KMS-11 (cell line): Measurements from ENCODE around the gene ZMYND8.
"Not testable (repeated sequence)": the region's sequence is repeated elsewhere in the genome, so short reads cannot be mapped to it uniquely, and the experiment has no call there.

Experiments
- H2AFZ ChIP-seq: fragments of 200-600 bp; sonication (generic); 2 replicates; pipeline ENCODE4 v1.6.1; 2016; ENCODE audit warnings: antibody characterized with exemption, mixed run types, low read depth
- H3K27ac ChIP-seq: fragments of 200-600 bp; sonication (generic); 2 replicates; pipeline ENCODE4 v1.6.1; 2016; ENCODE audit warnings: mild to moderate bottlenecking, mixed run types
- H3K27me3 ChIP-seq: fragments of 200-600 bp; sonication (generic); 2 replicates; pipeline ENCODE4 v1.6.1; 2017; ENCODE audit warnings: mild to moderate bottlenecking, low read depth, mixed run types, moderate library complexity; ENCODE audit not compliant: insufficient read depth
- H3K36me3 ChIP-seq: fragments of 200-600 bp; sonication (generic); 2 replicates; pipeline ENCODE4 v1.6.1; 2017; ENCODE audit warnings: mild to moderate bottlenecking, mixed run types; ENCODE audit not compliant: insufficient read depth
- H3K4me1 ChIP-seq: fragments of 200-600 bp; sonication (generic); 2 replicates; pipeline ENCODE4 v1.6.1; 2016; ENCODE audit warnings: mild to moderate bottlenecking, low read depth, mixed run types; ENCODE audit not compliant: poor library complexity, severe bottlenecking
- H3K4me2 ChIP-seq: fragments of 200-600 bp; sonication (generic); 2 replicates; pipeline ENCODE4 v1.7.0; 2016; ENCODE audit warnings: mild to moderate bottlenecking, mixed run types
- H3K4me3 ChIP-seq: fragments of 200-600 bp; sonication (generic); IDR thresholded peaks from 2 replicates; pipeline ENCODE4 v1.6.1; 2017; ENCODE audit warnings: low read depth, low read length, mixed read lengths; ENCODE audit not compliant: insufficient read depth
- H3K79me2 ChIP-seq: fragments of 200-600 bp; sonication (generic); 2 replicates; pipeline ENCODE4 v1.6.1; 2016; ENCODE audit warnings: low read depth, mixed run types; ENCODE audit not compliant: insufficient read depth
- H3K9ac ChIP-seq: fragments of 200-600 bp; sonication (generic); 2 replicates; pipeline ENCODE4 v1.6.1; 2016; ENCODE audit warnings: mild to moderate bottlenecking, mixed run types
- H4K20me1 ChIP-seq: fragments of 200-600 bp; sonication (generic); 2 replicates; pipeline ENCODE4 v1.6.1; 2016; ENCODE audit warnings: mild to moderate bottlenecking, mixed run types; ENCODE audit not compliant: insufficient read depth
- TF ChIP-seq, protein P1 (sequence below): fragments of 200-600 bp; sonication (generic); conservative IDR thresholded peaks from 2 replicates; pipeline ENCODE4 v1.6.1; 2017; ENCODE audit warnings: low read depth, mild to moderate bottlenecking, antibody characterized with exemption, low read length, moderate library complexity, mixed read lengths

The ZMYND8 gene

DNA sequence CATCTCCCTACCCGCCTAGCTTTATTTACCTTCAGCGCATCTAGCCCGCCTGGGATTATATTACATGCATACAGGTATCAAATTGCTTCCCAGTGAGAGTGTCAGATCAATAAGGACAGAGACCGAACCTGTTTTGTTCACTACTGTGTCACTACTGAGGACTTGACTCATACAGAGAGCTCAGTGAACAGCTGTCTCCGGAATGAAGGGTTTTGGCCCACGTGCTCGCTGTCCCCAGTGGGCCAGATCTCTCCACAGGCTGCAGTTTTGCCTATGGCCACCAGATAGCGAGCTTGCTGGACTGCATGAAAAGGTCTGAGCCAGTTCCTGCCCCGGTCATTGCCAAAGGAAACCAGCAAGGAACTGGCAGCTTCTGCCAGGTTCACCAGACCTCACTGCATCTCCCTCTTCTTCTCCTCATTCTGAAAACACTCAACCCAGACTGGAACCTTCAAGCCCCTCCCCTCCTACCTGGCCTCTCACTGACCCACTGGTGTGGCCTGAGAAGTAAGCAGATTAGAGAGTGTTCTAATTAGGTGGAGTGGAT is 150.8 kb downstream of the ZMYND8 start:
- Histone ChIP-seq H2AFZ (no peak overlapping the region), H3K4me2 (no peak overlapping the region), H4K20me1 (no peaks in the 10 kb centered on the region), H3K27me3 (no peaks in the 10 kb centered on the region), H3K79me2 (no peaks in the 10 kb centered on the region), H3K4me3 (no peak overlapping the region), H3K9ac (no peak overlapping the region), H3K4me1 (peaks cover 10% of the 10 kb centered on the region), H3K27ac (no peak overlapping the region), H3K36me3 (no peaks in the 10 kb centered on the region)
- TF ChIP-seq, protein P1, sequence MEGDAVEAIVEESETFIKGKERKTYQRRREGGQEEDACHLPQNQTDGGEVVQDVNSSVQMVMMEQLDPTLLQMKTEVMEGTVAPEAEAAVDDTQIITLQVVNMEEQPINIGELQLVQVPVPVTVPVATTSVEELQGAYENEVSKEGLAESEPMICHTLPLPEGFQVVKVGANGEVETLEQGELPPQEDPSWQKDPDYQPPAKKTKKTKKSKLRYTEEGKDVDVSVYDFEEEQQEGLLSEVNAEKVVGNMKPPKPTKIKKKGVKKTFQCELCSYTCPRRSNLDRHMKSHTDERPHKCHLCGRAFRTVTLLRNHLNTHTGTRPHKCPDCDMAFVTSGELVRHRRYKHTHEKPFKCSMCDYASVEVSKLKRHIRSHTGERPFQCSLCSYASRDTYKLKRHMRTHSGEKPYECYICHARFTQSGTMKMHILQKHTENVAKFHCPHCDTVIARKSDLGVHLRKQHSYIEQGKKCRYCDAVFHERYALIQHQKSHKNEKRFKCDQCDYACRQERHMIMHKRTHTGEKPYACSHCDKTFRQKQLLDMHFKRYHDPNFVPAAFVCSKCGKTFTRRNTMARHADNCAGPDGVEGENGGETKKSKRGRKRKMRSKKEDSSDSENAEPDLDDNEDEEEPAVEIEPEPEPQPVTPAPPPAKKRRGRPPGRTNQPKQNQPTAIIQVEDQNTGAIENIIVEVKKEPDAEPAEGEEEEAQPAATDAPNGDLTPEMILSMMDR = peak; percentile 66

DNA sequence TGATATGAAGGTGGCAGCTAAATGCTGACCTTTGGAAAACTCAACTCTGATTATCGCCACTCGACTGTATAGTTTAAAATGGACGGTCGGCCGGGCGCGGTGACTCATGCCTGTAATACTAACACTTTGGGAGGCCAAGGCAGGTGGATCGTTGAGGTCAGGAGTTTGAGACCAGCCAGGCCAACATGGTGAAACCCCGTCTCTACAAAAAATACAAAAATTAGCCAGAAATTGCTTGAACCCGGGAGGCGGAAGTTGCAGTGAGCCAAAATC is 151.7 kb downstream of the ZMYND8 start:
- not testable (repeated sequence) for H4K20me1 ChIP-seq, H3K27ac ChIP-seq, H2AFZ ChIP-seq, H3K36me3 ChIP-seq, H3K4me2 ChIP-seq, H3K4me3 ChIP-seq, H3K79me2 ChIP-seq, H3K27me3 ChIP-seq, H3K9ac ChIP-seq
- peaks cover 11% of the 10 kb centered on the region for H3K4me1 ChIP-seq

DNA sequence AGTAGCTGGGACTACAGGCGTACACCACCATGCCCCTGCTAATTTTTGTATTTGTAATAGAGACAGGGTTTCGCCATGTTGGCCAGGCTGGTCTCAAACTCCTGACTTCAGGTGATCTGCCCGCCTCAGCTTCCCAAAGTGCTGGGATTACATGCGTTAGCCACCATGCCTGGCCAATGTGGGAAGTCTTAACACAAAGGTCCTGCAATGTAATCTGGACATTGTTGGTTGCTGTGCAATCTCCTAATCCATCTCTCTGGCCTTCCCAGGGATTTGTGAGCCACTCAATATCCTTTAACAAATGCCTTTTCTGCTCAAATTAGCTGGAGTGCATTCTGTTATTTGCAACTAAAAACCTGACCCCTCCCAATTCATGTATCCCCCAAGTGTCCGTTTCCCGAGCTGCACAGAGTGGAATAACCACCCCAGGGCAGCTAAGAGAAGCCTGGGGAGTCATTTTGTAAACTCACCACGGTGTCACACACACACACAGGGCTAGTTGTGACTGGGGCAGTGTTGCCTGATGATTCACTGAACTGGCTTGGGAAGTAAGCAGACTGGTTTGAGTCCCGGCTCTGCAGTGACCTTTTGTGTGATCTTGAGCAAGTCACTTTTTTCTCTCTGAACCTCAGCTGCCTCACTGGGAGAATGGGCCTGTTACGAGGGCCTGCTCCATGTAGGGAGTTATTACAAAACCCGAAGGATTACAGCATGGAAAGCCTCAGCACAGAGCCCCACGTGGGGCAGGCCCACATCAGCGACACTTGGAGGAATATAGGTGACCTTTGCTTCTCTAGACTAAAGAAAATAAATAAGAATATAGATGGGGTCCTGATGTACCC is 152.3 kb downstream of the ZMYND8 start:
- no peak overlapping the region for H3K4me2 ChIP-seq

DNA sequence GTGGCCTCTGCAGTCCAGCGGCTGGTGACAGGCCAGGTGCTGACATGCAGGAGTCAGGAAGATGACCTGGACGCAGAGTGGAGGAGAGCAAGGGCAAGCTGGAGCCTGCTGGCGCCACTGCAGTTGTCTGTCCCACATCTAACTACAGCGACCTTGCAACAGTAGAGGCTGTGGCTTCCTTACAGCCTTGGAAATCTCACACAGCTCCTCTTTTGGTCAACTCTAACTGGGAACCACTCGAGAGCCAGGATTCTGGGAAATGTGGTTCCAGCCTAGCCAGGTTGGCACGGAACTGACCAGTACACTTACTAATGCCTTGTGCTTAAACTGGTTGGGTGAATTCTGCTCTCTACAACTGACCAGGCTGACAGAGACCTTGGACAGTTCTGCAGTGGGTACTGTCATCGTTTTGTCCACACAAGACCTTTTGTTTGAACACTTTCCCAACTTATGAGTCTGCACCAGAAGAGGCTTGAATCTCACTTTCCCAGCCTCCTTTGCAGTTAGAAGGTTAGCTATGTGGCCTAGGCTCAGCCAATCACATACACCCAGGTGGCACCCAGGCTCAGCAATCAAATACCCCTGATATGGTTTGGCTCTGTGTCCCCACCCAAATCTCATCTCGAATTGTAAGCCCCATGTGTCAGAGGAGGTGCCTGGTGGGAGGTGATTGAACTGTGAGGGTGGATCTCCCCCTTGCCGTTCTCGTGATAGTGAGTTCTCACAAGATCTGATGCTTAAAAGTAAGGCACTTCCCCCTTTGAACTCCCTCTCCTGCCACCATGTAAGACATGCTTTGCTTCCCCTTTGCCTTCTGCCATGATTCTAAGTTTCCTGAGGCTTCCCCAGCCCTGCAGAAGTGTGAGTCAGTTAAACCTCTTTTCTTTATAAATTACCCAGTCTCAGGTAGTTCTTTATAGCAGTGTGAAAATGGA is 153.5 kb downstream of the ZMYND8 start:
- H3K27me3 ChIP-seq = no peaks in the 10 kb centered on the region
- no peak overlapping the region for H3K27ac ChIP-seq
- no peaks in the 10 kb centered on the region for H4K20me1 ChIP-seq
- no peak overlapping the region for H3K9ac ChIP-seq
- TF ChIP-seq, protein P1 = no peak
- no peaks in the 10 kb centered on the region for H3K36me3 ChIP-seq
- no peak overlapping the region for H3K4me3 ChIP-seq
- no peak overlapping the region for H3K4me2 ChIP-seq
- no peaks in the 10 kb centered on the region for H3K79me2 ChIP-seq
- no peak overlapping the region for H2AFZ ChIP-seq
- peaks cover 19% of the 10 kb centered on the region for H3K4me1 ChIP-seq

More for the DNA sequence above, 152.3 kb downstream of the ZMYND8 start:
- no peaks in the 10 kb centered on the region for H4K20me1 ChIP-seq
- no peak overlapping the region for H2AFZ ChIP-seq
- H3K36me3 ChIP-seq = no peaks in the 10 kb centered on the region
- no peaks in the 10 kb centered on the region for H3K27me3 ChIP-seq
- peaks cover 11% of the 10 kb centered on the region for H3K4me1 ChIP-seq
- no peaks in the 10 kb centered on the region for H3K79me2 ChIP-seq
- H3K27ac ChIP-seq = no peak overlapping the region
- TF ChIP-seq, protein P1 = no peak
- H3K4me3 ChIP-seq = no peak overlapping the region
- H3K9ac ChIP-seq = no peak overlapping the region
